Liver (tissue), 9 donors: ENCODE data around the gene NFIB. TPM values are rescaled to one million over a fixed set of nuclear protein-coding genes. Genes with fewer than 3 reads are reported as not detected.

Experiments used
- DNase-seq: peaks from one replicate; pipeline ENCODE4 v3.0.0-alpha.2; 2017; ENCODE audit warnings: low spot score
- H3K27ac ChIP-seq, 2 donors: one replicate each; pipeline ENCODE4 v1.7.0; 2013; ENCODE audit warnings: inconsistent platforms in 2 of 2, low read length in 2 of 2, control low read depth in 1 of 2, low read depth in 1 of 2, mild to moderate bottlenecking in 1 of 2
- H3K27me3 ChIP-seq, 4 donors: one replicate each; pipeline versions ENCODE4 v1.6.1 to v1.7.0; 2013; ENCODE audit warnings: low read length in 3 of 4, inconsistent platforms in 1 of 4, mild to moderate bottlenecking in 1 of 4, moderate library complexity in 1 of 4; ENCODE audit not compliant: control insufficient read depth in 4 of 4, insufficient read depth in 4 of 4
- H3K36me3 ChIP-seq, 4 donors: one replicate each; pipeline versions ENCODE4 v1.6.1 to v1.7.0; 2013; ENCODE audit warnings: low read length in 3 of 4, mild to moderate bottlenecking in 3 of 4, low read depth in 1 of 4, moderate library complexity in 1 of 4; ENCODE audit not compliant: control insufficient read depth in 4 of 4, insufficient read depth in 3 of 4
- H3K4me1 ChIP-seq, 4 donors: one replicate each; pipeline versions ENCODE4 v1.6.1 to v1.7.0; 2013; ENCODE audit warnings: low read length in 3 of 4, mild to moderate bottlenecking in 3 of 4, moderate library complexity in 1 of 4; ENCODE audit not compliant: control insufficient read depth in 4 of 4, insufficient read depth in 4 of 4
- H3K4me3 ChIP-seq, 3 donors: one replicate each; pipeline versions ENCODE4 v1.6.1 to v1.7.0; 2013; ENCODE audit warnings: low read length in 3 of 3, control low read depth in 1 of 3, low read depth in 1 of 3, mild to moderate bottlenecking in 1 of 3
- H3K9ac ChIP-seq, 2 donors: one replicate each; pipeline ENCODE4 v1.7.0; 2013; ENCODE audit warnings: low read length in 2 of 2, mild to moderate bottlenecking in 2 of 2, moderate library complexity in 2 of 2, control low read depth in 1 of 2, low read depth in 1 of 2
- H3K9me3 ChIP-seq, 4 donors: one replicate each; pipeline versions ENCODE4 v1.6.1 to v1.7.0; 2013; ENCODE audit warnings: low read length in 3 of 4; ENCODE audit not compliant: control insufficient read depth in 4 of 4
- CTCF ChIP-seq: fragments of 150-350 bp; IDR thresholded peaks from 2 replicates; pipeline ENCODE4 v1.5.1; 2017; ENCODE audit warnings: improper control_type of control experiment, low read depth, low read length; ENCODE audit not compliant: missing input control
- EGR1 ChIP-seq, 2 donors: IDR thresholded peaks; 2 replicates each; pipeline ENCODE4 v1.6.1; 2016 to 2018; ENCODE audit warnings: antibody characterized with exemption in 2 of 2, low read depth in 2 of 2
- FOXA2 ChIP-seq: IDR thresholded peaks from 2 replicates; pipeline ENCODE4 v1.6.1; 2016; ENCODE audit warnings: antibody characterized with exemption
- HNF4A ChIP-seq, 2 donors: conservative IDR thresholded peaks; 2 replicates each; pipeline ENCODE4 v1.6.1; 2016; ENCODE audit warnings: antibody characterized with exemption in 2 of 2, mild to moderate bottlenecking in 2 of 2
- HNF4G ChIP-seq: IDR thresholded peaks from 2 replicates; pipeline ENCODE4 v1.6.1; 2016; ENCODE audit warnings: antibody characterized with exemption
- JUND ChIP-seq, 2 donors: IDR thresholded peaks; 2 replicates each; pipeline ENCODE4 v1.6.1; 2016; ENCODE audit warnings: antibody characterized with exemption in 2 of 2
- MAX ChIP-seq: IDR thresholded peaks from 2 replicates; pipeline ENCODE4 v1.6.1; 2016; ENCODE audit warnings: antibody characterized with exemption
- NR2F2 ChIP-seq: IDR thresholded peaks from 2 replicates; pipeline ENCODE4 v1.6.1; 2016; ENCODE audit warnings: antibody characterized with exemption
- RAD21 ChIP-seq, 2 donors: IDR thresholded peaks; 2 replicates each; pipeline ENCODE4 v1.6.1; 2016; ENCODE audit warnings: antibody characterized with exemption in 2 of 2, mild to moderate bottlenecking in 2 of 2
- REST ChIP-seq: IDR thresholded peaks from 2 replicates; pipeline ENCODE4 v1.6.1; 2016; ENCODE audit warnings: antibody characterized with exemption, mild to moderate bottlenecking
- RXRA ChIP-seq, 2 donors: IDR thresholded peaks; 2 replicates each; pipeline ENCODE4 v1.6.1; 2017 to 2018; ENCODE audit warnings: antibody characterized with exemption in 2 of 2, mild to moderate bottlenecking in 1 of 2
- ZBTB33 ChIP-seq: IDR thresholded peaks from 2 replicates; pipeline ENCODE4 v1.6.1; 2016; ENCODE audit warnings: antibody characterized with exemption
- WGBS: extraction: QIAGEN DNeasy Blood & Tissue Kit; methylation state at CpG from one replicate; pipeline ENCODE4 v1.1.7; 2013; 5-methylcytosine and 5-hydroxymethylcytosine counted together
- polyA plus RNA-seq, 2 donors: library from polyadenylated mRNA; stranded (reverse) in 1 of 2; unstranded in 1 of 2; fragments of 200-250 nt in 1 of 2; fragments of >200 nt in 1 of 2; fragmentation: Nextera tagmentation in 1 of 2; extraction: Ambion mirVana in 1 of 2; gene quantifications; one replicate each; pipeline versions ENCODE4 v1.2.1 to v1.2.3, GENCODE V29; 2013 to 2015
- total RNA-seq, 2 donors: library from RNA; depleted of rRNA; stranded (reverse); fragments of >200 nt; gene quantifications; one replicate each; pipeline ENCODE4 v1.2.3, GENCODE V29; 2014
- donor health status: healthy.
- donor health status: healthy.
- donor health status: healthy.
- donor health status: healthy.
- donor health status: healthy.

Gene NFIB
- total and polyA plus RNA-seq, 4 donors = 3.2 to 23.2 (median 8.0) TPM

- WGBS = 60% methylated on average over 4 of the region's 4 CpGs
- TF ChIP-seq HNF4G (no peak), FOXA2 (no peak), RAD21 (IDR thresholded peaks at IDR 0.05) (no peak), RXRA (IDR thresholded peaks at IDR 0.05) (no peak), JUND (IDR thresholded peaks at IDR 0.05) (no peak), NR2F2 (no peak), HNF4A (conservative IDR thresholded peaks at IDR 0.05) (no peak), CTCF (no peak), ZBTB33 (no peak), MAX (no peak), EGR1 (IDR thresholded peaks at IDR 0.05; ENCODE audit: low read depth in 2 of 2) (no peak)
Observed at GRCh38 chr9:14079440-14079839, 234.5 kb downstream of the NFIB start.

GRCh38 chr9:14077672-14078071, 236.3 kb downstream of the NFIB start:
- no peaks in the 10 kb centered on the region for H3K9me3 ChIP-seq
- no peak for TF ChIP-seq REST
- no peak overlapping the region for H3K27ac ChIP-seq
- peaks cover 0 to 2% (median 0%) of the 10 kb centered on the region in 4 donors for H3K4me1 ChIP-seq
- no peak for DNase-seq
- H3K4me3 ChIP-seq = no peak overlapping the region
- no peaks in the 10 kb centered on the region for H3K36me3 ChIP-seq
- WGBS = 59% methylated on average over 4 of the region's 4 CpGs
- no peaks in the 10 kb centered on the region for H3K27me3 ChIP-seq
- no peak overlapping the region for H3K9ac ChIP-seq

More at GRCh38 chr9:14079440-14079839, 234.5 kb downstream of the NFIB start:
- Histone ChIP-seq H3K27ac (no peak overlapping the region), H3K27me3 (no peaks in the 10 kb centered on the region), H3K4me3 (no peak overlapping the region), H3K9ac (no peak overlapping the region), H3K36me3 (no peaks in the 10 kb centered on the region), H3K4me1 (no peaks in the 10 kb centered on the region), H3K9me3 (no peaks in the 10 kb centered on the region)
- DNase-seq = no peak
